AG09309 (cell line): ENCODE data around the gene PLXNA2.

Source experiments
- DNase-seq: peaks from one replicate; pipeline ENCODE4 v3.0.0-alpha.2; 2010; ENCODE audit warnings: low read depth
- H3K4me3 ChIP-seq: 2 replicates; pipeline ENCODE4 v1.5.1; 2011; ENCODE audit warnings: mild to moderate bottlenecking, low read depth, low read length, moderate library complexity; ENCODE audit not compliant: control insufficient read depth
- TF ChIP-seq, protein P1 (sequence below): IDR thresholded peaks from 2 replicates; pipeline ENCODE4 v1.5.1; 2011; ENCODE audit warnings: mild to moderate bottlenecking, low read depth, low read length, inconsistent platforms; ENCODE audit not compliant: insufficient read depth, control insufficient read depth; ENCODE audit errors: missing control alignments

The PLXNA2 gene

DNA sequence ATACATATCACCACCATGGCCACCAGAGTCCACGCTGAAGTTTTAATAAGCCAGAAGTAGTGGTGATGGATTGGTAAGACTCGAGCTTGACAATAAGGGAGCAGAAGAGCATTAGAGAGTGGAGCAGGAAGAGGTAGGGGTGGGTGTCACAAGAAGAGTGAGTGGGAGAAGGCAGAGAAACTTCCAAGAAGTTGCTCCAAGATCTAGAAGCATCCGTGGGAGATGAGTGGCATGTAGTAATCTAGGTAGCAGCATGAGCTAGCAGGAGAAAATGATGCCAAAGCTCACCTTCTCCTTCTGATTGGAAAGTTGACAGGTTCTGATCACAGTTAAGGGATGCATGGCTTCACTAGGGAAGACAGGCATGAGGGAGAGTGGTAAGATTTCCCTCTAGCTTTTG, 49.2 kb downstream of the PLXNA2 start:
- no peak overlapping the region for H3K4me3 ChIP-seq
- TF ChIP-seq, protein P1, sequence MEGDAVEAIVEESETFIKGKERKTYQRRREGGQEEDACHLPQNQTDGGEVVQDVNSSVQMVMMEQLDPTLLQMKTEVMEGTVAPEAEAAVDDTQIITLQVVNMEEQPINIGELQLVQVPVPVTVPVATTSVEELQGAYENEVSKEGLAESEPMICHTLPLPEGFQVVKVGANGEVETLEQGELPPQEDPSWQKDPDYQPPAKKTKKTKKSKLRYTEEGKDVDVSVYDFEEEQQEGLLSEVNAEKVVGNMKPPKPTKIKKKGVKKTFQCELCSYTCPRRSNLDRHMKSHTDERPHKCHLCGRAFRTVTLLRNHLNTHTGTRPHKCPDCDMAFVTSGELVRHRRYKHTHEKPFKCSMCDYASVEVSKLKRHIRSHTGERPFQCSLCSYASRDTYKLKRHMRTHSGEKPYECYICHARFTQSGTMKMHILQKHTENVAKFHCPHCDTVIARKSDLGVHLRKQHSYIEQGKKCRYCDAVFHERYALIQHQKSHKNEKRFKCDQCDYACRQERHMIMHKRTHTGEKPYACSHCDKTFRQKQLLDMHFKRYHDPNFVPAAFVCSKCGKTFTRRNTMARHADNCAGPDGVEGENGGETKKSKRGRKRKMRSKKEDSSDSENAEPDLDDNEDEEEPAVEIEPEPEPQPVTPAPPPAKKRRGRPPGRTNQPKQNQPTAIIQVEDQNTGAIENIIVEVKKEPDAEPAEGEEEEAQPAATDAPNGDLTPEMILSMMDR, result no peak
- no peak for DNase-seq

DNA sequence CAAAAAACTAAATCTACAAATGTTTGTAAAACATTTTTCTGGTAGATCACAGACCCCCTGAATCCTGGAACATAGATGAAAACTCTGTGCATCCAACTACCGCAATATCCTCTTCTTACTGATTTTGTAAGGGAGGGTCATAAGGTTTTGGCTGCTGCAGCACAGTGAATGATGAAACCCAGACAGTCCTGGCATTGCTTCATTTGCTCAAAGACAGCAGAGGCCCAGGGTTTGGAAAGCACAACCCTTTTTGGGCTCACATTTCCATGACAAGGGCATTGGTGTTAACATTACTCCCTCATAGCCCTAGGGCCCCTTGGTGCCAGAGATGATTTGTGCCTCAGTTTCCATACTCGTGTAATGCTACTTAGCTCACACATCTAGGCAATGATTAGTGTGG, 51.2 kb downstream of the PLXNA2 start:
- DNase-seq, result no peak
- TF ChIP-seq, protein P1, result no peak
- H3K4me3 ChIP-seq, result no peak overlapping the region

DNA sequence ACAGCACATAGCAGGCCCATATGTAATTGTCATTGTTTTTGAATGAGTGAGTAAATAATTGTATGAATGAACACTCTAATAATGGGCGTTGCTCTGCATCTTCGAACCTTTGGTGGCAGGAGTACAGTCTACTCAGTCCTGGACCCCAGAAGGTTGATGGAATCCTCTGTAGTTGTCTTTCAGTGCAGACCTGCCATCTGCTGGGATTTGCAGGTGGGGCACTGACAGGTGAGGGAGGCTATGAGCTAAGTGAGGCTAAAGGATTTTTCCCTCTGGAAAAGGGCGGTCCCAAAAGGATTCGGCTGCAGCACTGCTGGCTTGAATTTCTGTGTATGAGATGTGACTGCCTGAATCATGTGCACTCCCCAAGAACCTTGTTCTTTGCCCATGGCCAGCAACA, 53.4 kb downstream of the PLXNA2 start:
- TF ChIP-seq, protein P1, result no peak
- no peak for DNase-seq

DNA sequence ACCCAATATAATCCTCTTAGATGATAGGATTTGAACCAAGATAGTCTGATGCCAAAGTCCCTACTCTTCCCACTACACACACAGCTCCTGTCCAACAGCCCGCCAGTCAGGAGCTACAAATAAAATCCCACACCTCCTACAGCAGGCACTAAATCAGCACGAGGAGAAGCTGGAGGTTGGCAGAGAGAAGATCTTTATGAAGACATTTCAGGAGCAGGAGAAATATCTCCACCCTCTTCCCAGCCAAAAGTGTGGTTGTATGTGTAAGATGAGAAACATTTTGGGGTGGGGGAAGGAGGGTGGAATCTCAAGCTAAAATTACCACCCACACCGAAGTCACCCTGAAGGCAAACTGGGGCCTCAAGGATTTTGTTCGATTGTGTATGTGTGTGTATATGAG, 54.5 kb downstream of the PLXNA2 start:
- TF ChIP-seq, protein P1, result no peak
- H3K4me3 ChIP-seq, result no peak overlapping the region
- no peak for DNase-seq

More for the DNA sequence above, 53.4 kb downstream of the PLXNA2 start:
- no peak overlapping the region for H3K4me3 ChIP-seq

DNA sequence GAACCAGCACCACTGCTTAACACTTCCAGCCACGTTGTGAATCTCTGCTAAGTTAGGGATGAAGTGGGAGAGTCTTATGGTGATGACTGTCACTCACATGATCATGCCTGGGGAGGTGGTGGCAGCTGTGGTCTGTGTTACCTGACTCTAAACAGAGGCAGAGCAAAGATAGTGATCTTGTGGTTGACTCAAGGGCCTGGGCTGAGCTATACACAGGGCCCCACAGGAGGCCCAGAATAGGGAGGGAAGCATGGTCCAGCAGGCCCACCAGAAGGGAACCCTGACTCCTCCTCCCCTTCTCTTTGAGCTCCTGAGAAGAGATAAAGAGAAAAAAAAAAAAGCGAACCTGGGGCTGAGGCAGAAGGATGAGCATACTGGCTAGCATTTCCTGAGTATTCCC, 55.0 kb downstream of the PLXNA2 start:
- no peak for DNase-seq
- TF ChIP-seq, protein P1, result no peak
- no peak overlapping the region for H3K4me3 ChIP-seq

DNA sequence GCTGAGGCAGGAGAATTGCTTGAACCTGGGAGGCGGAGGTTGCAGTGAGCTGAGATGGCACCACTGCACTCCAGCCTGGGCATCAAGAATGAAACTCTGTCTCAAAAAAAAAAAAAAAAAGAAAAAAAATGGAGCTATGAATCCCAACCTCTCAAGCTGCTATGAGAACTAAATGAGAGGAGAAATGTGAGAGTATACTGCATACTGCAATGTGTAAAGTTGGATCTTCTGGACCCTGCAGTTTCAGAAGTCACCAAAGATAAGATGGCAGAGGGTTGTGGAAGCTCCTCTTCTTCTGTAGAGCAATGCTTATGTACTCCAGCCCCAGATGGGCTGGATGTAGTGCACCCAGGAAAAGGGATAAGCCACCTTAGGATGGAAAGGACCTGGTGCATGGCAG, 55.6 kb downstream of the PLXNA2 start:
- DNase-seq, result no peak
- TF ChIP-seq, protein P1, result no peak
- H3K4me3 ChIP-seq, result no peak overlapping the region

DNA sequence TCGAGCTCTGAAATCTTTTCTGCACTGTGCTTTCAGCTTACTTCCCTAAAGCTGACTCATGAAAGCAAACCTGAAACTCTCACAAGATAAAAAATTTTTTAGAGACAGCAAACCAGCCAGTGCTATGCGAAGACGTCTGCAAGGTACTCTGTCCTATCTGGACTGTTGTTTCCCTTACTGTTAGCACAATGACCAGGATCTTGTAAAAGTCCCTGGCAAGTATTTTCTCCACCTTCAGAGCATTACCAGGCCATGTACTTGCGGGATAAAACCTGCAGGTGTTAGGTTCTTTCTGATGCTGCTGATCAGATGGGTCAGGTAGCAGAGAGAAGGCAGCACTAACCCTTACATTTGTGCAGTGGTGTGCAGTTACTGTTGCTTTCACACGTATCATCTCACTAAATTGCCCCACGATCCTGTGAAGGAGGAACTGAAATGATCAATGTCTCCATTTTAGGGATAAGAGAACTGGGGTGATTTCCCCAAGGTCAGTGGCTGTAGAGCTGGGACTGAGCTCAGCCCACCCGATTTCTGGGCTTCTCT, 56.6 kb downstream of the PLXNA2 start:
- no peak overlapping the region for H3K4me3 ChIP-seq
- TF ChIP-seq, protein P1, result no peak
- DNase-seq, result no peak
